22Rv1 (cell line): ENCODE results near the gene PSG11.
"Not testable (repeated sequence)": the region's sequence is repeated elsewhere in the genome, so short reads cannot be mapped to it uniquely, and the experiment has no call there.

Experiments used
- CTCF ChIP-seq: fragments of 450-650 bp; IDR thresholded peaks from 2 replicates; pipeline ENCODE4 v1.5.1; 2017; ENCODE audit warnings: mild to moderate bottlenecking
- ZFX ChIP-seq: fragments of 450-650 bp; IDR thresholded peaks from 2 replicates; pipeline ENCODE4 v1.6.1; 2017; ENCODE audit warnings: antibody characterized with exemption, borderline replicate concordance

GRCh38 chr19:42988206-42988605, 38.1 kb downstream of the PSG11 start:
- TF ChIP-seq CTCF, ZFX: not testable (repeated sequence)
